H9 (cell line): ENCODE results near the gene FADS2. TPM values are rescaled to one million over a fixed set of nuclear protein-coding genes. Genes with fewer than 3 reads are reported as not detected.

Experiments used
- DNase-seq: peaks from one replicate; pipeline ENCODE4 v3.0.0-alpha.2; 2017
- H2AFZ ChIP-seq: one replicate; pipeline ENCODE4 v1.6.1; 2013; ENCODE audit warnings: mild to moderate bottlenecking, low read length, control low read depth, moderate library complexity
- H2AK5ac ChIP-seq: 2 replicates; pipeline ENCODE4 v1.6.1; 2013; ENCODE audit warnings: low read length, control low read depth, mixed read lengths; ENCODE audit not compliant: insufficient read length
- H2BK120ac ChIP-seq: one replicate; pipeline ENCODE4 v1.6.1; 2013; ENCODE audit warnings: low read depth, mild to moderate bottlenecking, low read length, control low read depth, inconsistent platforms; ENCODE audit not compliant: poor library complexity, severe bottlenecking
- H2BK12ac ChIP-seq: 2 replicates; pipeline ENCODE4 v1.6.1; 2013; ENCODE audit warnings: low read length, control low read depth, mixed read lengths, low read depth; ENCODE audit not compliant: insufficient read length
- H2BK15ac ChIP-seq: 2 replicates; pipeline ENCODE4 v1.6.1; 2013; ENCODE audit warnings: low read depth, low read length, control low read depth
- H2BK20ac ChIP-seq: one replicate; pipeline ENCODE4 v1.6.1; 2013; ENCODE audit warnings: low read depth, mild to moderate bottlenecking, low read length, control low read depth, inconsistent platforms; ENCODE audit not compliant: poor library complexity, severe bottlenecking
- H2BK5ac ChIP-seq: 2 replicates; pipeline ENCODE4 v1.6.1; 2013; ENCODE audit warnings: low read length, control low read depth, mixed read lengths; ENCODE audit not compliant: insufficient read length
- H3K14ac ChIP-seq: 2 replicates; pipeline ENCODE4 v1.6.1; 2013; ENCODE audit warnings: low read length, control low read depth; ENCODE audit not compliant: insufficient read depth
- H3K18ac ChIP-seq: 2 replicates; pipeline ENCODE4 v1.6.1; 2013; ENCODE audit warnings: low read depth, mild to moderate bottlenecking, mixed read lengths, low read length, control low read depth; ENCODE audit not compliant: insufficient read length
- H3K23ac ChIP-seq: 2 replicates; pipeline ENCODE4 v1.6.1; 2013; ENCODE audit warnings: low read length, control low read depth, mixed read lengths, low read depth; ENCODE audit not compliant: insufficient read length
- H3K23me2 ChIP-seq: 2 replicates; pipeline ENCODE4 v1.6.1; 2013; ENCODE audit warnings: low read depth, mild to moderate bottlenecking, mixed read lengths, low read length, control low read depth; ENCODE audit not compliant: insufficient read length, poor library complexity, severe bottlenecking
- H3K27ac ChIP-seq: 2 replicates; pipeline ENCODE4 v1.5.1; 2013; ENCODE audit warnings: low read length, control low read depth, mixed read lengths, low read depth; ENCODE audit not compliant: insufficient read length
- H3K27me3 ChIP-seq: 2 replicates; pipeline ENCODE4 v1.6.1; 2013; ENCODE audit warnings: low read length, control low read depth, inconsistent platforms; ENCODE audit not compliant: insufficient read depth
- H3K4ac ChIP-seq: 2 replicates; pipeline ENCODE4 v1.6.1; 2013; ENCODE audit warnings: low read depth, mild to moderate bottlenecking, control low read depth, inconsistent platforms, low read length, moderate library complexity
- H3K4me1 ChIP-seq: 2 replicates; pipeline ENCODE4 v1.6.1; 2013; ENCODE audit warnings: low read length, control low read depth, inconsistent platforms; ENCODE audit not compliant: insufficient read depth
- H3K4me2 ChIP-seq: 2 replicates; pipeline ENCODE4 v1.6.1; 2013; ENCODE audit warnings: low read length, control low read depth, mixed read lengths; ENCODE audit not compliant: insufficient read length, insufficient read depth
- H3K56ac ChIP-seq: 2 replicates; pipeline ENCODE4 v1.6.1; 2013; ENCODE audit warnings: low read depth, mild to moderate bottlenecking, mixed read lengths, low read length, control low read depth; ENCODE audit not compliant: insufficient read length
- H3K79me1 ChIP-seq: 2 replicates; pipeline ENCODE4 v1.6.1; 2013; ENCODE audit warnings: low read depth, mild to moderate bottlenecking, moderate library complexity, low read length, control low read depth, inconsistent platforms; ENCODE audit not compliant: insufficient read depth, poor library complexity, severe bottlenecking
- H3K79me2 ChIP-seq: 2 replicates; pipeline ENCODE4 v1.6.1; 2013; ENCODE audit warnings: low read length, control low read depth, inconsistent platforms; ENCODE audit not compliant: insufficient read depth
- H3K9ac ChIP-seq: 2 replicates; pipeline ENCODE4 v1.6.1; 2013; ENCODE audit warnings: low read length, control low read depth, mixed read lengths; ENCODE audit not compliant: insufficient read length; ENCODE audit errors: extremely low read depth
- H3K9me3 ChIP-seq: one replicate; pipeline ENCODE4 v1.6.1; 2013; ENCODE audit warnings: low read depth, low read length, inconsistent platforms; ENCODE audit not compliant: control insufficient read depth
- H3T11ph ChIP-seq: one replicate; pipeline ENCODE4 v1.6.1; 2013; ENCODE audit warnings: mild to moderate bottlenecking, low read length, control low read depth, inconsistent platforms
- H4K20me1 ChIP-seq: one replicate; pipeline ENCODE4 v1.6.1; 2013; ENCODE audit not compliant: control insufficient read depth, insufficient read length, insufficient read depth
- H4K5ac ChIP-seq: 2 replicates; pipeline ENCODE4 v1.6.1; 2013; ENCODE audit warnings: low read depth, mild to moderate bottlenecking, mixed read lengths, low read length, control low read depth; ENCODE audit not compliant: insufficient read length
- H4K8ac ChIP-seq: replicated peaks from 2 replicates; pipeline ENCODE4 v1.6.1; 2013; ENCODE audit warnings: low read length, control low read depth, mixed read lengths, low read depth; ENCODE audit not compliant: insufficient read length
- H4K91ac ChIP-seq: 2 replicates; pipeline ENCODE4 v1.6.1; 2013; ENCODE audit warnings: low read depth, mild to moderate bottlenecking, moderate library complexity, mixed read lengths, low read length, control low read depth; ENCODE audit not compliant: insufficient read length
- H3K27ac Mint-ChIP-seq, 3 experiments: 2 replicates in 2 of 3; 3 replicates in 1 of 3; pipeline ENCODE4 v1.8.0; 2020 to 2021; ENCODE audit warnings: mixed read lengths in 3 of 3, mild to moderate bottlenecking in 1 of 3, moderate library complexity in 1 of 3
- H3K27me3 Mint-ChIP-seq: 2 replicates; pipeline ENCODE4 v1.8.0; 2021; ENCODE audit warnings: low read depth, mild to moderate bottlenecking, moderate library complexity, mixed read lengths
- H3K36me3 Mint-ChIP-seq, 3 experiments: 2 replicates in 2 of 3; 3 replicates in 1 of 3; pipeline ENCODE4 v1.8.0; 2020 to 2021; ENCODE audit warnings: low read depth in 3 of 3, mixed read lengths in 3 of 3; ENCODE audit not compliant: insufficient read depth in 1 of 3
- H3K4me1 Mint-ChIP-seq, 2 experiments: 2 replicates each; pipeline ENCODE4 v1.8.0; 2020; ENCODE audit warnings: mixed read lengths in 2 of 2
- H3K4me3 Mint-ChIP-seq, 2 experiments: 2 replicates in 1 of 2; 3 replicates in 1 of 2; pipeline ENCODE4 v1.8.0; 2020 to 2021; ENCODE audit warnings: mild to moderate bottlenecking in 2 of 2, mixed read lengths in 2 of 2, moderate library complexity in 1 of 2
- H3K9me3 Mint-ChIP-seq, 2 experiments: 2 replicates in 1 of 2; 3 replicates in 1 of 2; pipeline ENCODE4 v1.8.0; 2020; ENCODE audit warnings: mild to moderate bottlenecking in 2 of 2, mixed read lengths in 2 of 2, moderate library complexity in 1 of 2
- WGBS: extraction: QIAGEN DNeasy Blood & Tissue Kit; methylation state at CpG from one replicate; pipeline ENCODE4 v1.1.7; 2013; ENCODE audit warnings: missing lambda C conversion rate, low lambda C conversion rate, mixed read lengths; ENCODE audit not compliant: insufficient read length; ENCODE audit errors: extremely low coverage; 5-methylcytosine and 5-hydroxymethylcytosine counted together
- total RNA-seq: library from RNA; stranded (reverse); gene quantifications from 2 replicates; pipeline ENCODE4 v1.2.1, GENCODE V29; 2021
- TF ChIP-seq, protein P1 (sequence below): fragments of 200-600 bp; sonication (generic); conservative IDR thresholded peaks from 3 replicates; pipeline ENCODE4 v1.8.0; 2021; ENCODE audit warnings: antibody characterized with exemption, mild to moderate bottlenecking

FADS2 gene
- total RNA-seq, 1 experiment from 2014 or later: 322 TPM

DNA sequence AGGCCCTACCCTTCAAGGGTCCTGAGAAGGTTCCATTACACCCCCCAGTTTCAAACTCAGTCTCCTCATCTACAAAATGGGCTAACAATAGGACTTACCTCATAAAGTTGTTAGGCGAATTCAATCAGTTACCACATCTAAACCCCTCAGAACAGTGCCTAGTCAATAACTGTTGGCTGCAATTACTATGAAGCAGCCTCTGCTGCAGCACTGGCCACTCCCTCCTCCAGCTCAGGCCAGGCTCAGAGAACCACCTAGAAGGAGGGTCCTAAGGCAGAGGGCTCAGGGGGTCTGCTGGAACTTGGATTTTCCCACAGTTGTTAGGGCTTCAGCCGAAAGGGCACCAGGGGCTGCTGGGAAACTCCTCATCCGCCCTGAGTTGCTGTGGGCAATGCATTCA, 58.5 kb downstream of the FADS2 start:
- H3T11ph ChIP-seq: no peak overlapping the region
- no peak overlapping the region for H2BK5ac ChIP-seq
- no peak overlapping the region for H3K9ac ChIP-seq
- WGBS: no CpG with 5 or more reads among the region's 3 CpGs
- H3K79me1 ChIP-seq: no peaks in the 10 kb centered on the region
- no peak overlapping the region for H3K4me2 ChIP-seq
- H2AK5ac ChIP-seq: no peak overlapping the region
- no peak overlapping the region for H4K5ac ChIP-seq
- H3K56ac ChIP-seq: no peak overlapping the region
- H3K4me1 ChIP-seq: no peaks in the 10 kb centered on the region
- H2BK15ac ChIP-seq: no peak overlapping the region
- H3K79me2 ChIP-seq: 0 out of 2 replicates have a peak, but pooled peaks cover 2% of the 10 kb centered on the region
- no peaks in the 10 kb centered on the region for H3K27me3 ChIP-seq
- peaks cover 0 to 5% of the 10 kb centered on the region in 2 experiments; a peak in 2 of 5 replicates for H3K9me3 Mint-ChIP-seq
- H3K27ac Mint-ChIP-seq: no peak overlapping the region
- peaks cover 8 to 21% of the 10 kb centered on the region in 2 experiments for H3K4me1 Mint-ChIP-seq
- H3K18ac ChIP-seq: no peak overlapping the region
- no peak overlapping the region for H4K8ac ChIP-seq
- H3K14ac ChIP-seq: no peak overlapping the region
- DNase-seq: no peak
- H2BK120ac ChIP-seq: no peak overlapping the region
- no peak overlapping the region for H3K23ac ChIP-seq
- H3K9me3 ChIP-seq: no peaks in the 10 kb centered on the region
- H3K4me3 Mint-ChIP-seq: peak overlapping the region in 1 of 2 experiments; percentile 38; a peak in 1 of 5 replicates
- H2BK20ac ChIP-seq: no peak overlapping the region
- no peak overlapping the region for H2AFZ ChIP-seq
- no peaks in the 10 kb centered on the region for H4K20me1 ChIP-seq
- peaks cover 9% of the 10 kb centered on the region for H3K23me2 ChIP-seq
- H3K4ac ChIP-seq: no peak overlapping the region
- peaks cover 0 to 6% (median 2%) of the 10 kb centered on the region in 3 experiments; a peak in 4 of 7 replicates for H3K36me3 Mint-ChIP-seq
- H3K27me3 Mint-ChIP-seq: no peaks in the 10 kb centered on the region; the same call in 1 of the 2 replicates
- no peak overlapping the region for H3K27ac ChIP-seq
- no peak overlapping the region for H2BK12ac ChIP-seq
- no peak overlapping the region for H4K91ac ChIP-seq
- TF ChIP-seq, protein P1, sequence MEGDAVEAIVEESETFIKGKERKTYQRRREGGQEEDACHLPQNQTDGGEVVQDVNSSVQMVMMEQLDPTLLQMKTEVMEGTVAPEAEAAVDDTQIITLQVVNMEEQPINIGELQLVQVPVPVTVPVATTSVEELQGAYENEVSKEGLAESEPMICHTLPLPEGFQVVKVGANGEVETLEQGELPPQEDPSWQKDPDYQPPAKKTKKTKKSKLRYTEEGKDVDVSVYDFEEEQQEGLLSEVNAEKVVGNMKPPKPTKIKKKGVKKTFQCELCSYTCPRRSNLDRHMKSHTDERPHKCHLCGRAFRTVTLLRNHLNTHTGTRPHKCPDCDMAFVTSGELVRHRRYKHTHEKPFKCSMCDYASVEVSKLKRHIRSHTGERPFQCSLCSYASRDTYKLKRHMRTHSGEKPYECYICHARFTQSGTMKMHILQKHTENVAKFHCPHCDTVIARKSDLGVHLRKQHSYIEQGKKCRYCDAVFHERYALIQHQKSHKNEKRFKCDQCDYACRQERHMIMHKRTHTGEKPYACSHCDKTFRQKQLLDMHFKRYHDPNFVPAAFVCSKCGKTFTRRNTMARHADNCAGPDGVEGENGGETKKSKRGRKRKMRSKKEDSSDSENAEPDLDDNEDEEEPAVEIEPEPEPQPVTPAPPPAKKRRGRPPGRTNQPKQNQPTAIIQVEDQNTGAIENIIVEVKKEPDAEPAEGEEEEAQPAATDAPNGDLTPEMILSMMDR: no peak
